IMR-90 (cell line): ENCODE measurements around the gene CDKL4. TPM values are rescaled to one million over a fixed set of nuclear protein-coding genes. Genes with fewer than 3 reads are reported as not detected.

Experiments
- ATAC-seq: fragments of 200-7000 bp; cut with Tn5 transposase; 2 replicates; pipeline ENCODE4 v1.9.1; 2020; ENCODE audit warnings: low read depth, mild to moderate bottlenecking, moderate library complexity
- BruUV-seq: library from RNA; stranded (reverse); fragments of 400-500 nt; replicated peaks from 2 replicates; lab custom pipeline; 2021; lab: Mats Ljungman, UMichigan
- CTCF ChIA-PET: fragments of 300-600 bp; formaldehyde crosslinking; extraction: SDS; loops from one replicate; lab custom pipeline; 2021; ENCODE audit warnings: antibody characterized with exemption; lab: Yijun Ruan, JAX
- POLR2A ChIA-PET: fragments of 300-600 bp; sonication (Branson Sonifier 250); formaldehyde crosslinking; loops from one replicate; lab custom pipeline; 2022; ENCODE audit warnings: antibody characterized with exemption; ENCODE audit not compliant: unreplicated experiment; lab: Charles Lee
- DNase-seq: peaks from one replicate; pipeline ENCODE4 v3.0.0; 2013
- H2AFZ ChIP-seq: replicated peaks from 2 replicates; pipeline ENCODE3; 2013; ENCODE audit warnings: low read length, mild to moderate bottlenecking; ENCODE audit not compliant: poor library complexity
- H2AK5ac ChIP-seq: 2 replicates; pipeline ENCODE4 v1.6.1; 2013; ENCODE audit warnings: low read depth, low read length, inconsistent platforms
- H2AK9ac ChIP-seq: replicated peaks from 2 replicates; pipeline ENCODE3; 2013; ENCODE audit warnings: mild to moderate bottlenecking, low read depth, low read length, moderate library complexity; ENCODE audit not compliant: poor library complexity
- H2BK120ac ChIP-seq: 2 replicates; pipeline ENCODE4 v1.6.1; 2013; ENCODE audit warnings: low read depth, low read length, inconsistent platforms
- H2BK15ac ChIP-seq: 3 replicates; pipeline ENCODE4 v1.6.1; 2013; ENCODE audit warnings: low read depth, low read length, inconsistent platforms
- H2BK20ac ChIP-seq: 2 replicates; pipeline ENCODE4 v1.6.1; 2013; ENCODE audit warnings: low read depth, mild to moderate bottlenecking, inconsistent platforms, low read length, moderate library complexity
- H2BK5ac ChIP-seq: 2 replicates; pipeline ENCODE4 v1.6.1; 2013; ENCODE audit warnings: mild to moderate bottlenecking, low read depth, low read length, inconsistent platforms; ENCODE audit not compliant: poor library complexity, severe bottlenecking
- H3K14ac ChIP-seq: replicated peaks from 2 replicates; pipeline ENCODE4 v1.6.1; 2013; ENCODE audit warnings: low read depth, low read length, inconsistent platforms
- H3K18ac ChIP-seq: 2 replicates; pipeline ENCODE4 v1.6.1; 2013; ENCODE audit warnings: low read depth, low read length, control low read depth
- H3K23ac ChIP-seq: 2 replicates; pipeline ENCODE4 v1.6.1; 2013; ENCODE audit warnings: low read depth, low read length, inconsistent platforms
- H3K27ac ChIP-seq: 2 replicates; pipeline ENCODE4 v1.5.1; 2013; ENCODE audit warnings: mild to moderate bottlenecking, control low read depth, low read length; ENCODE audit not compliant: insufficient read depth
- H3K27me3 ChIP-seq: 2 replicates; pipeline ENCODE4 v1.6.1; 2013; ENCODE audit warnings: low read length; ENCODE audit not compliant: control insufficient read depth, insufficient read depth
- H3K36me3 ChIP-seq: 2 replicates; pipeline ENCODE4 v1.6.1; 2013; ENCODE audit warnings: low read length, mixed read lengths; ENCODE audit not compliant: control insufficient read depth, insufficient read depth
- H3K4ac ChIP-seq: 2 replicates; pipeline ENCODE4 v1.6.1; 2013; ENCODE audit warnings: low read depth, low read length, inconsistent platforms
- H3K4me1 ChIP-seq: 2 replicates; pipeline ENCODE4 v1.6.1; 2013; ENCODE audit warnings: low read length, mixed read lengths; ENCODE audit not compliant: control insufficient read depth, insufficient read depth
- H3K4me2 ChIP-seq: 2 replicates; pipeline ENCODE4 v1.6.1; 2013; ENCODE audit warnings: low read depth, mild to moderate bottlenecking, control low read depth, low read length, moderate library complexity
- H3K4me3 ChIP-seq: 2 replicates; pipeline ENCODE4 v1.5.1; 2013; ENCODE audit warnings: low read depth, mild to moderate bottlenecking, control low read depth, low read length, moderate library complexity; ENCODE audit not compliant: insufficient read depth
- H3K56ac ChIP-seq: 2 replicates; pipeline ENCODE4 v1.6.1; 2013; ENCODE audit warnings: low read length, inconsistent platforms; ENCODE audit not compliant: insufficient read depth; ENCODE audit errors: extremely low read depth
- H3K79me1 ChIP-seq, 2 experiments: 2 replicates each; pipeline ENCODE4 v1.6.1; 2013; ENCODE audit warnings: low read length in 2 of 2, inconsistent platforms in 1 of 2, low read depth in 1 of 2
- H3K9ac ChIP-seq: 2 replicates; pipeline ENCODE4 v1.6.1; 2013; ENCODE audit warnings: low read depth, low read length, control low read depth
- H3K9me1 ChIP-seq: 2 replicates; pipeline ENCODE4 v1.6.1; 2013; ENCODE audit warnings: low read length, inconsistent platforms; ENCODE audit not compliant: insufficient read depth
- H3K9me3 ChIP-seq: 2 replicates; pipeline ENCODE4 v1.6.1; 2013; ENCODE audit warnings: low read length; ENCODE audit not compliant: control insufficient read depth, insufficient read depth
- H4K20me1 ChIP-seq: 2 replicates; pipeline ENCODE4 v1.6.1; 2013; ENCODE audit warnings: low read length, inconsistent platforms; ENCODE audit not compliant: insufficient read depth
- H4K5ac ChIP-seq: 2 replicates; pipeline ENCODE4 v1.6.1; 2013; ENCODE audit warnings: mild to moderate bottlenecking, low read depth, low read length, control low read depth
- H4K8ac ChIP-seq, 2 experiments: 2 replicates each; pipeline ENCODE4 v1.6.1; 2013; ENCODE audit warnings: low read depth in 2 of 2, low read length in 2 of 2, control low read depth in 1 of 2, inconsistent platforms in 1 of 2
- H4K91ac ChIP-seq: 2 replicates; pipeline ENCODE4 v1.6.1; 2013; ENCODE audit warnings: low read depth, low read length, inconsistent platforms; ENCODE audit not compliant: insufficient read depth
- FOS ChIP-seq: fragments of 150-350 bp; IDR thresholded peaks from 2 replicates; pipeline ENCODE4 v1.6.1; 2016; ENCODE audit warnings: low read depth, low read length
- WGBS, 2 experiments: methylation state at CpG; one replicate each; pipeline versions ENCODE4 v1.1.5 to v1.1.7; 2013; ENCODE audit warnings: missing lambda C conversion rate in 2 of 2; ENCODE audit not compliant: insufficient read length in 1 of 2; ENCODE audit errors: extremely low coverage in 2 of 2; 5-methylcytosine and 5-hydroxymethylcytosine counted together
- dilution Hi-C: fragments of 300-500 bp; cut with HindIII; formaldehyde crosslinking; loops from one replicate; pipeline ENCODE4 v1.14.3; 2018; ENCODE audit warnings: low sequenced_read_pairs; ENCODE audit not compliant: unreplicated experiment
- in situ Hi-C: fragments of 300-500 bp; cut with MboI; formaldehyde crosslinking; loops from 3 replicates; pipeline ENCODE4 v1.14.3; 2019; ENCODE audit warnings: low sequenced_read_pairs, inconsistent platforms, mixed read lengths
- intact Hi-C: fragments of 100-400 bp; cut with micrococcal nuclease; formaldehyde crosslinking; loops from 2 replicates; pipeline ENCODE4 v1.10.0; 2022
- polyA plus RNA-seq, 3 experiments: library from polyadenylated mRNA; depleted of rRNA; stranded (reverse); fragments of >200 nt; gene quantifications; 2 replicates each; pipeline ENCODE4 v1.2.3, GENCODE V29; 2012; ENCODE audit warnings: low replicate concordance in 1 of 3
- total RNA-seq: library from RNA; depleted of rRNA; stranded (reverse); fragments of >200 nt; gene quantifications from 2 replicates; pipeline ENCODE4 v1.2.3, GENCODE V29; 2012

CDKL4 gene
- total and polyA plus RNA-seq, 2 of the 4 experiments (the other 2 are of a cell fraction) = not detected

DNA sequence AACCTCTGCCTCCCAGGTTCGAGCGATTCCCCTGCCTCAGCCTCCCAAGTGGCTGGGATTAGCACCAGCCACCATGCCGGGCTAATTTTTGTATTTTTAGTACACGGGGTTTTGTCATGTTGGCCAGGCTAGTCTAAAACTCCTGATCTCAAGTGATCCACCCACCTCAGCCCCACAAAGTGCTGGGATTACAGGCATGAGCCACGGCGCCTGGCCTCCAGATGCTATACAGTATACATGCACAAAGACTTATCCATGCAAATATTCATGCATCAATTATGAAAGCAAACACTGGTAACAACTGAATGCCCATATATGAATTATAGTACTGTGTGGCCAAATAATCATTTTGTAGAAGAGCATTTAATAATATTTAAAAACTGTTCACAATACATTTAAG lies 86.9 kb downstream of the CDKL4 start:
- H3K79me1 ChIP-seq = no peaks in the 10 kb centered on the region
- no peaks in the 10 kb centered on the region for H4K20me1 ChIP-seq
- ChIA-PET CTCF (no interaction called here), POLR2A (no interaction called here)
- H3K4ac ChIP-seq = no peak overlapping the region
- H3K9me1 ChIP-seq = no peaks in the 10 kb centered on the region; the same call in 1 of the 2 replicates
- no peak overlapping the region for H3K4me2 ChIP-seq
- no peak overlapping the region for H2AK9ac ChIP-seq
- H2BK20ac ChIP-seq = no peak overlapping the region
- H3K4me1 ChIP-seq = peaks cover 1% of the 10 kb centered on the region; the same call in 1 of the 2 replicates
- H2AK5ac ChIP-seq = no peak overlapping the region
- dilution Hi-C loops (no loop called here), in situ Hi-C loops (no loop called here), intact Hi-C loops (no loop called here)
- DNase-seq = no peak
- no peak overlapping the region for H3K9ac ChIP-seq
- H3K4me3 ChIP-seq = no peak overlapping the region
- H2BK120ac ChIP-seq = no peak overlapping the region
- no peak overlapping the region; the same call in 1 of the 2 replicates for H4K5ac ChIP-seq
- no CpG with 5 or more reads among the region's 6 CpGs for WGBS, 2 experiments
- H3K18ac ChIP-seq = no peak overlapping the region
- H3K36me3 ChIP-seq = no peaks in the 10 kb centered on the region
- no peaks in the 10 kb centered on the region for H3K27me3 ChIP-seq
- no peak overlapping the region for H3K14ac ChIP-seq
- H4K91ac ChIP-seq = no peak overlapping the region
- no peak overlapping the region for H3K23ac ChIP-seq
- no peak overlapping the region for H2AFZ ChIP-seq
- no peak for TF ChIP-seq FOS
- BruUV-seq = no TSS peak
- no peak overlapping the region for H2BK5ac ChIP-seq
- no peak overlapping the region for H2BK15ac ChIP-seq
- ATAC-seq = no peak
- H3K56ac ChIP-seq = no peak overlapping the region
- H3K9me3 ChIP-seq = no peaks in the 10 kb centered on the region
- no peak overlapping the region for H3K27ac ChIP-seq
- no peak overlapping the region for H4K8ac ChIP-seq
